GM12878 (cell line): ENCODE measurements around the gene RAP1A.

Source experiments
- BCL11A ChIP-seq: IDR thresholded peaks from 2 replicates; pipeline ENCODE4 v1.6.1; 2011; ENCODE audit warnings: low read depth, low read length
- CTCF ChIP-seq, 3 experiments: IDR thresholded peaks in 2 of 3; conservative IDR thresholded peaks in 1 of 3; 2 replicates each; pipeline ENCODE4 v1.5.1; 2011; ENCODE audit warnings: low read depth in 3 of 3, low read length in 3 of 3, mild to moderate bottlenecking in 3 of 3, control low read depth in 2 of 3, moderate library complexity in 2 of 3, inconsistent platforms in 1 of 3, mixed read lengths in 1 of 3; ENCODE audit not compliant: control insufficient read depth in 2 of 3, insufficient read depth in 1 of 3; ENCODE audit errors: extremely low read depth in 1 of 3
- EZH2 ChIP-seq: IDR thresholded peaks from 2 replicates; pipeline ENCODE4 v1.6.1; 2012; ENCODE audit warnings: low read depth, mild to moderate bottlenecking, control low read depth, inconsistent platforms, low read length, borderline replicate concordance; ENCODE audit not compliant: control insufficient read depth
- HCFC1 ChIP-seq: fragments of 150-350 bp; IDR thresholded peaks from 2 replicates; pipeline ENCODE4 v1.6.1; 2014; ENCODE audit warnings: low read length
- LARP7 ChIP-seq: fragments of 450-650 bp; IDR thresholded peaks from 2 replicates; pipeline ENCODE4 v1.6.1; 2017; ENCODE audit warnings: mild to moderate bottlenecking
- MTA2 ChIP-seq: fragments of 450-650 bp; IDR thresholded peaks from 2 replicates; pipeline ENCODE4 v1.6.1; 2016; ENCODE audit warnings: low read depth, mild to moderate bottlenecking, moderate library complexity
- NKRF ChIP-seq: fragments of 450-650 bp; conservative IDR thresholded peaks from 2 replicates; pipeline ENCODE4 v1.6.1; 2017; ENCODE audit warnings: mild to moderate bottlenecking, moderate library complexity
- PBX3 ChIP-seq: IDR thresholded peaks from 2 replicates; pipeline ENCODE4 v1.6.1; 2011; ENCODE audit warnings: mild to moderate bottlenecking, low read depth, low read length, moderate library complexity; ENCODE audit not compliant: insufficient replicate concordance
- POLR2AphosphoS5 ChIP-seq: IDR thresholded peaks from 2 replicates; pipeline ENCODE4 v1.6.1; 2011; ENCODE audit warnings: mild to moderate bottlenecking, low read length, inconsistent platforms
- STAT1 ChIP-seq: fragments of 450-650 bp; conservative IDR thresholded peaks from 2 replicates; pipeline ENCODE4 v1.6.1; 2014; ENCODE audit warnings: antibody characterized with exemption, mild to moderate bottlenecking

- TF ChIP-seq BCL11A (no peak), EZH2 (no peak), CTCF (IDR thresholded peaks at IDR 0.05 in 2 of 3, conservative IDR thresholded peaks at IDR 0.05 in 1 of 3; ENCODE audit: control insufficient read depth in 2 of 3, extremely low read depth in 1 of 3, insufficient read depth in 1 of 3, low read depth in 3 of 3, low read length in 3 of 3) (no peak), MTA2 (no peak), PBX3 (no peak), LARP7 (no peak), HCFC1 (no peak), STAT1 (no peak), NKRF (no peak), POLR2AphosphoS5 (no peak)
These were observed 4.8 kb downstream of the RAP1A start for GRCh38 chr1:111624382-111624781.
